MM.1S (cell line): ENCODE measurements around the gene CELF2.

Experiments used
- DNase-seq: peaks from one replicate; pipeline ENCODE4 v3.0.0-alpha.2; 2015
- H2AFZ ChIP-seq: fragments of 300-600 bp; sonication (generic); 2 replicates; pipeline ENCODE4 v1.6.0; 2016; ENCODE audit warnings: antibody characterized with exemption, low read length
- H3F3A ChIP-seq: fragments of 300-600 bp; sonication (generic); 2 replicates; pipeline ENCODE4 v1.6.1; 2016; ENCODE audit warnings: mild to moderate bottlenecking, antibody characterized with exemption, low read length, moderate library complexity, mixed read lengths; ENCODE audit not compliant: insufficient read depth
- H3K27ac ChIP-seq: fragments of 300-600 bp; sonication (generic); 2 replicates; pipeline ENCODE4 v1.5.1; 2016; ENCODE audit warnings: mild to moderate bottlenecking, low read length
- H3K27me3 ChIP-seq: fragments of 300-600 bp; sonication (generic); replicated peaks from 2 replicates; pipeline ENCODE4 v1.6.0; 2016; ENCODE audit warnings: low read length; ENCODE audit not compliant: insufficient read depth
- H3K36me3 ChIP-seq: fragments of 300-600 bp; sonication (generic); replicated peaks from 2 replicates; pipeline ENCODE4 v1.6.1; 2016; ENCODE audit warnings: mild to moderate bottlenecking, low read length, mixed read lengths; ENCODE audit not compliant: insufficient read depth
- H3K4me1 ChIP-seq: fragments of 300-600 bp; sonication (generic); 2 replicates; pipeline ENCODE4 v1.6.1; 2016; ENCODE audit warnings: low read length, mixed read lengths
- H3K4me2 ChIP-seq: fragments of 300-600 bp; sonication (generic); 2 replicates; pipeline ENCODE4 v1.6.0; 2016; ENCODE audit warnings: low read depth, low read length
- H3K4me3 ChIP-seq: fragments of 300-600 bp; sonication (generic); 2 replicates; pipeline ENCODE4 v1.5.1; 2016; ENCODE audit warnings: low read length, mixed read lengths
- H3K79me2 ChIP-seq: fragments of 300-600 bp; sonication (generic); 2 replicates; pipeline ENCODE4 v1.6.1; 2016; ENCODE audit warnings: mixed run types, low read length, mixed read lengths
- H3K9ac ChIP-seq: fragments of 300-600 bp; sonication (generic); 2 replicates; pipeline ENCODE4 v1.6.1; 2016; ENCODE audit warnings: low read length, mixed read lengths
- H3K9me2 ChIP-seq: fragments of 300-600 bp; sonication (generic); replicated peaks from 2 replicates; pipeline ENCODE4 v1.6.1; 2016; ENCODE audit warnings: mild to moderate bottlenecking, low read length, mixed read lengths; ENCODE audit not compliant: insufficient read depth
- H3K9me3 ChIP-seq: fragments of 300-600 bp; sonication (generic); replicated peaks from 2 replicates; pipeline ENCODE4 v1.6.1; 2016; ENCODE audit warnings: mild to moderate bottlenecking, low read length, mixed read lengths; ENCODE audit not compliant: insufficient read depth
- H4K20me1 ChIP-seq: fragments of 300-600 bp; sonication (generic); 2 replicates; pipeline ENCODE4 v1.6.1; 2016; ENCODE audit warnings: mild to moderate bottlenecking, low read length, moderate library complexity, mixed read lengths; ENCODE audit not compliant: insufficient read depth
- CTCF ChIP-seq: fragments of 300-600 bp; sonication (generic); IDR thresholded peaks from 2 replicates; pipeline ENCODE4 v1.5.1; 2016; ENCODE audit warnings: antibody characterized with exemption, low read length, mixed read lengths
- EZH2 ChIP-seq: fragments of 300-600 bp; sonication (generic); optimal IDR thresholded peaks from 2 replicates; pipeline ENCODE3; 2017; ENCODE audit warnings: low read depth, mild to moderate bottlenecking, antibody characterized with exemption, low read length, mixed read lengths
- EZH2phosphoT487 ChIP-seq: fragments of 300-600 bp; sonication (generic); IDR thresholded peaks from 2 replicates; pipeline ENCODE4 v1.6.1; 2018; ENCODE audit warnings: antibody characterized with exemption, low read length

Gene CELF2

GRCh38 chr10:11081408-11081807 lies 63.7 kb downstream of the CELF2 start:
- TF ChIP-seq EZH2phosphoT487 (no peak), EZH2 (no peak), CTCF (no peak)
- no peaks in the 10 kb centered on the region for H3K9me3 ChIP-seq

GRCh38 chr10:11082526-11082925 lies 64.9 kb downstream of the CELF2 start:
- Histone ChIP-seq H3K9ac (no peak overlapping the region), H4K20me1 (no peaks in the 10 kb centered on the region), H3F3A (peaks cover 18% of the 10 kb centered on the region), H3K9me2 (no peaks in the 10 kb centered on the region), H3K79me2 (peaks cover 98% of the 10 kb centered on the region), H3K4me1 (peaks cover 22% of the 10 kb centered on the region), H3K4me2 (no peak overlapping the region), H2AFZ (no peak overlapping the region), H3K27me3 (no peaks in the 10 kb centered on the region), H3K36me3 (no peaks in the 10 kb centered on the region), H3K27ac (no peak overlapping the region), H3K4me3 (no peak overlapping the region), H3K9me3 (no peaks in the 10 kb centered on the region)
- no peak for DNase-seq
- TF ChIP-seq EZH2phosphoT487 = no peak
- TF ChIP-seq EZH2 = no peak
- TF ChIP-seq CTCF = no peak

More at GRCh38 chr10:11081408-11081807, 63.7 kb downstream of the CELF2 start:
- Histone ChIP-seq H3F3A (peaks cover 18% of the 10 kb centered on the region), H4K20me1 (no peaks in the 10 kb centered on the region), H3K4me3 (no peak overlapping the region), H3K27ac (peak overlapping the region; percentile 38; the same call in 1 of the 2 replicates), H3K4me1 (peaks cover 22% of the 10 kb centered on the region), H3K36me3 (no peaks in the 10 kb centered on the region), H3K27me3 (no peaks in the 10 kb centered on the region), H3K4me2 (peak overlapping the region; percentile 42; the same call in 1 of the 2 replicates), H3K9me2 (no peaks in the 10 kb centered on the region), H3K79me2 (peaks cover 98% of the 10 kb centered on the region), H2AFZ (no peak overlapping the region), H3K9ac (no peak overlapping the region)
- no peak for DNase-seq

GRCh38 chr10:11083051-11083450 lies 65.4 kb downstream of the CELF2 start:
- H3K36me3 ChIP-seq = no peaks in the 10 kb centered on the region
- H3K79me2 ChIP-seq = peaks cover 98% of the 10 kb centered on the region
- no peak for TF ChIP-seq CTCF
- TF ChIP-seq EZH2 = no peak
- TF ChIP-seq EZH2phosphoT487 = no peak
- no peak overlapping the region for H3K27ac ChIP-seq
- H3K9me3 ChIP-seq = no peaks in the 10 kb centered on the region
- no peak overlapping the region for H3K4me2 ChIP-seq
- no peak overlapping the region for H2AFZ ChIP-seq
- no peaks in the 10 kb centered on the region for H3K27me3 ChIP-seq
- peaks cover 18% of the 10 kb centered on the region for H3F3A ChIP-seq
- H3K9ac ChIP-seq = no peak overlapping the region
- H3K4me3 ChIP-seq = no peak overlapping the region
- no peak for DNase-seq
- H3K4me1 ChIP-seq = peaks cover 22% of the 10 kb centered on the region
- H3K9me2 ChIP-seq = no peaks in the 10 kb centered on the region
- H4K20me1 ChIP-seq = no peaks in the 10 kb centered on the region
